ENCODE measurements around the gene CDK14.

CDK14 gene

DNA sequence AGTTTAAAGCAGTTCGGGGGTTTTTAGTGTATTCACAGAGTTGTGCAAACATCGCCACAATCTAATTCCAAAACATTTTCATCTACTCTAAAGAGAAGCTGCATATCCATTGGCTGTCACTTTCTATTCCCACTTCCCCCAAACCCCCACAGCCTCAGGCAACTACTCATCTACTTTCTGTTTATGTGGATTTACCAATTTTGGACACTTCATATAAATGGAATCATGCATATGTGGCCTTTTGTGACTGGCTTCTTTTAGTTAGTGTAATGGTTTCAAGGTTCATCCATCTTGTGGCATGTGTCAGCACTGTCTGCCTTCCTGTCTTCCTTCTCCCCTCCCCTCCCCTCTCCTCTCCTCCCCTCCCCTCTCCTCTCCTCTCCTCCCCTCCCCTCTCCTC is 589.6 kb downstream of the CDK14 start:
- no peak for DNase-seq

DNA sequence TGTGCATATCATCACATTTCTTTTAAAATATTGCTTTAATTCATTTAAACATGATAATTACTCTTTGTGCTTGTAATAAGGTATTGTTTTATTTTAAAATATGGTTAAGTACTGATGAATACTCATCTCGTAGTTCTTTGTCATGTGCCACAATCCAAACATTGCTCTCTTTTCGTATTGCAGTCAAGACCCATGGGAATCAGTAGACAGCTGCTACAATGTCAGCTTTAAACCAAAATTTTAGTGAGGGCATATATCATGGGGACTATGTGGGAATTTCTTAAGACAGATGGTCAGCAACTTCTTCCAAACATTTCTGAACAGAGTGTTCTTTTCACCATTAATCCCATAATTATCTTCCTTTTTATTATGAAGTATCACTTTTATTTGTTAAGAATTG is 590.9 kb downstream of the CDK14 start:
- DNase-seq: no peak

DNA sequence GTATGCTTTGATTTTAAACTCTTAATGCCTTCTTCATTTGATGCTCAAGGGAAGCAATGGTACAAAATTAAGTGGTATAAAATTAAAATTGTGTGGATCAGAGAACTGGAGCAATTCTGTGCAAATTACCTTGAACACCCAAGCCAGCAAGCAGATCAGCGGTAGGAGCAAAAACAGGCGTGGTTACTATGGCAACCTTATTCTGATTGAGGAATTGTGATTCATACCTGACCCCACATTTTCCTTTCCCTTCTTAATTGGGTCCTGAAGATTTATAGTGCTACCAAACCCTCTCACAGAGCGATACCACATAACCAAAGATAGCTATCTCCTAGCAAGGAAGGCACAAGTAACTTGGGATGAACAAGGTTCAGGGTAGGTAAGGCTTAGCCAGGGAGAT is 595.6 kb downstream of the CDK14 start:
- DNase-seq: no peak

- no peak for DNase-seq
Observed at GRCh38 chr7:91193141-91193540, 597.0 kb downstream of the CDK14 start.

- no peak for DNase-seq
Observed at GRCh38 chr7:91194841-91195240, 598.7 kb downstream of the CDK14 start.

- no peak for DNase-seq
Observed at GRCh38 chr7:91196058-91196457, 599.9 kb downstream of the CDK14 start.

- no peak for DNase-seq
Observed at GRCh38 chr7:91198371-91198770, 602.2 kb downstream of the CDK14 start.

- no peak for DNase-seq
Observed at GRCh38 chr7:91199601-91200000, 603.5 kb downstream of the CDK14 start.

DNA sequence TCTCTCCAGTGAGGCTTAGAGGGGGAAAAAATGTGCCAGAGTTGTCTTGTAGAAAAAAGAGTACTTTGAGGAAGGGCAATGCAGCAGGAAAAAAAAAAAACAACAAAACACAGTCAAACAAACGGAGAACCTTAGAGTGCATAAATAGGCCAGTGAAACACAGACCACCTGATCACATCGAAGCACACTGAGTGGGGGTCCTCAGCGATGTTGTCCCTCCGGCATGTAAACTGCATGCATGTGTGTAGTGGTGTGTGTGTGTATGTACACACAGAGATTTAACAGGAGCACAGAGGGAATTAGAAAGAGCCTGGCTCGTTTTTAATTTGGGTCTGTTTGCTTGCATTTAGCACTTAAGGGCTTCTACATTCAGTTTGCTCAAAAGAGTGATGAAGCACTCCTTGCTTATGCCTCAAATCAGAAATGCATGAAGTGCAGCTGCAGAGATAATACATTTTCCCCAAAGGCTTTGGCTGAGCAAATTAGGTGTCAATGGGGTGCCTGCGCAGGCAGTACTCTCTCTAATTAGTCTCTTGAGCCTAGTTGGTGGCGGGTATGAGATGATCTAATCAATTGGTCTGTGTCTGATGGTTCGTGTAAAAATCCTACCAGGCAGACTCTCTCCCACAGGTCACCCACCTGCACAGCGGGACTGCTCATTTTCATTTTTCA is 605.5 kb downstream of the CDK14 start:
- DNase-seq: no peak

DNA sequence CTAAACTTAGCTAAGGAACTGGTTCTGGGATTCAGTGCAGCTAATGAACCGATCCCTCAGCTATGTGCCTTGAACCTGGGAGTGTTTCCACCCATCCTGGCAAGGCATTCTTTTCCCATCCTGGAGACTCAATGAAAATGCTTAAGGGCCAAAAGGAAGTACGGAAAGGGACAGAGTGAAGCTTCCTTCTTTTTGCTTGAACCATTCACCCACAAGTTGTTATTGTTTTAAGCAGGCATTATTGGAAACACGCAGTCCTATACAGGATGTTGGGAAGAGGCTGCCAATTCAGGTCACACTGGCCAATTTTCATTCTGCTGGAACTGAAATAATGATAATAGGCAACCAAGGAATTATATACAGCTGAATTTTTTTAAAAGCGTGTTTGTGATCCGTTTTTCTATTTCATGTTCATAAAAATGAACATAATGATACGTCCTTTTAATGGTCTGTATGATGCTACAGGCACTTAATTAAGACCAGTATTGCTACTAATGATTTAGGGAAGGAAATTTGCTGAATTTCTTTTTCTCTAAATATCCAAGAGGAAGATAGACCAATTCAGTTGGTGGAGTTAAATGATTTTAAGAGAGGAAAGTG is 610.3 kb downstream of the CDK14 start:
- no peak for DNase-seq

GRCh38 chr7:91212582-91212981 is 616.5 kb downstream of the CDK14 start:
- DNase-seq: no peak

- no peak for DNase-seq
Observed at GRCh38 chr7:91226411-91226810, 630.3 kb downstream of the CDK14 start.

- no peak for DNase-seq
Observed at GRCh38 chr7:91228327-91228726, 632.2 kb downstream of the CDK14 start.

DNA sequence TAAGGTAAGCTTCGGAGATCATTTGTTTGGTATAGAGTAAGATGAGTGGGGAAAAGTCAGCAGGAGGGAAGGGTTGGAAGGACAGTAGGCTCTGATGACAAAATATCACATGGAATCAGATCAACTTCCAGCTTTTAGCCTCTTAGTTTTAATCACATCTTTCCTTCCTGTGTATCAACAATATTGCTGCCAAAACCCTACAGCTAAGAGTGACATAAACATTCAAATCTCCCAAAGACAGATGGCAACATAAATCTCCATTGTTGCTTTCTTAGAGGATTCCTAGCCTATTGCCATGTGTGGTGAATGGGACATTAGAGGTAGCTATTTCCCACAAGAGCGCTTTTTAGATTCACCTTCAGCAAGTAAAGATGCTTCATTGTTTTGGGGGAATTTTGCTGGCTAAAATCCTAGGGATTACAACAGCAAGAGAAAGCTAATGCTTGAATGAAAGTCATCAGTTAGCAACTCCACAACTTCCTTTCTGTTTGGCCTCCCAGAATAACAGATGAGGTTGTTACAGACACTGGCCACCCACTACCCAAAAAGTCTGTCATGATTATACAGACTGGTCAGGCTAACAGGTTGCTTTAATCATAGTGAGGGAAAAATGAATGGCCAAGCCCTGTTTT is 632.9 kb downstream of the CDK14 start:
- no peak for DNase-seq

- no peak for DNase-seq
Observed at GRCh38 chr7:91230100-91230499, 634.0 kb downstream of the CDK14 start.

DNA sequence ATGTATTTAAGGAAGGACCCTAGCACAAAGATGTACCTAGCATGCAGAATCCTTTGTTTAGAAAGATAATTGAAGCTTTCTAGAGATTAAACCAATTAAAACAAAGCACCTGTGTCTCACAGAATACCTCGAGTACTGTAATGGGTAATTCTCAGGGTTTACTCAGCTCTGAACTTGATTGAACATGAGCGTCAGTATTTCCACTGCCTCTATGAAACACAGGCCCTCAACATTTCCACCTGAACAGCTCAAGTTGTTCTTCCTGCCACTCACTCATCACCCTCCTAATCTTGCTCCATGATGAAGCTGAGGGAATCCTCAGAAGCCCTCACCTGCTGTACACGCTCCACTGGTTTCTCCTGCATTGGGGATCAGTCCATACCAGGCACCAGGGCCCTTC is 634.4 kb downstream of the CDK14 start:
- DNase-seq: no peak

GRCh38 chr7:91233212-91233611 is 637.1 kb downstream of the CDK14 start:
- DNase-seq: no peak

DNA sequence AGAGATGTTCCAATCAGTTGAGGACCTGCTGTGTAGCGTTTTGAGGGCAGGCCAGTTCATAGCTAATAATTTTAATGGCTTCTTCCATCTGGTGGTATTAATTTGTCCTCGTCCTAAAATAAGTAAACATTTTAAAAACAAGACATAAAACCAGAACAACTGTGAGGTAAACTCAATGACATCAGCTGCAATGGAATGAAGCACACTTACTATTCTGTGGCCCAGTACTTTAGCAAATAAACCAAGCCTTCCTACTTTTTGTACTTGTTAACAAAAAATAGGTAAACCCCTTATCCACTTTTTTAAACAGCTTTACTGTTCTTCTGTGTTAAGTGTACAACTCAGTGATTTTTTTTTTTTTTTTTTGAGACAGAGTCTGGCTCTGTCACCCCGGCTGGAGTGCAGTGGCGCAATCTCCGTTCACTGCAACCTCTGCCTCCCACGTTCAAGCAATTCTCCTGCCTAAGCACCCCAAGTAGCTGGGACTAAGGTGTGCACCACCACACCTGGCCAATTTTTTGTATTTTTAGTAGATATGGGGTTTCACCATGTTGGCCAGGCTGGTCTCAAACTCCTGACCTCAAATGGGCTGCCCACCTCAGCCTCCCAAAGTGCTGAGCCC is 639.2 kb downstream of the CDK14 start:
- DNase-seq: no peak

DNA sequence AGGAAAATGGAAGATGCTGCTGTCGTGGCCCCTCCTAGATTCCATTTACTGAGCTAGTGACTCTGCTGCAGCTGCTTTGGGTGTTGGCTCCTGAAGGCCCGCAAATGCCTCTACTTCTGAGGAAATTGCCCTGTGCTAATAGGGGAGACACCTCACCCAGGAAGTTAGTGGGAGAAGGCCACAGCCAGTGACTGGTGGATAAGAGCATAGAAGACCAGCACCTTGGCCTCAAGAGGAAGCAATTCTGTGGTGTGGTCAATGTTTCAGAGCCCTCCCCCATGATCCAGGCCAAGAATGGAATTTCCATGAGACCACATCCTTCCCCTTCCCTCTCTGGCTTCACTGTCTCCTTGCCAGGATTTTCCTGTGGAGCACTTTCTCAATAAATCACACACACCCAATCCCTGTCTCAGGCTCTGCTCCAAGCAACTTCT is 643.1 kb downstream of the CDK14 start:
- no peak for DNase-seq

DNA sequence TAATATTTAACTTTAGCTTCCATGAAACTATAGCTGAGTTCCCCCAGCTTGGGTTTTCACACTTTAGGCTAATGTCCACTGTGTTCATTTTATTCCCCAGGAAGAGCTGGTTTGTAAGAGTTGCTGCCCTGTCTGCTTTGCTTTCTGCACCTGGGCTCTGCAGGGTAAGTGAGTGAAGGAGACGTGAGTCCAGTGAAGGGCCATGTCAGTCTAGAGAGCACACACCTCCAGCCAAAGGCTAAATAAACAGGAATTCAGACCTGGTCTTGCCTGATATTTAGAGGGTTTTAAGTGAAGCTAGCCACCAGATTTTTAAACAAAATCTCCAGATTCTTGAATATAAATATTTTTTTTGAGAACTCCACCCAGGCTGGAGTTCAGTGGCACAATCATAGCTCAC is 643.7 kb downstream of the CDK14 start:
- DNase-seq: no peak

DNA sequence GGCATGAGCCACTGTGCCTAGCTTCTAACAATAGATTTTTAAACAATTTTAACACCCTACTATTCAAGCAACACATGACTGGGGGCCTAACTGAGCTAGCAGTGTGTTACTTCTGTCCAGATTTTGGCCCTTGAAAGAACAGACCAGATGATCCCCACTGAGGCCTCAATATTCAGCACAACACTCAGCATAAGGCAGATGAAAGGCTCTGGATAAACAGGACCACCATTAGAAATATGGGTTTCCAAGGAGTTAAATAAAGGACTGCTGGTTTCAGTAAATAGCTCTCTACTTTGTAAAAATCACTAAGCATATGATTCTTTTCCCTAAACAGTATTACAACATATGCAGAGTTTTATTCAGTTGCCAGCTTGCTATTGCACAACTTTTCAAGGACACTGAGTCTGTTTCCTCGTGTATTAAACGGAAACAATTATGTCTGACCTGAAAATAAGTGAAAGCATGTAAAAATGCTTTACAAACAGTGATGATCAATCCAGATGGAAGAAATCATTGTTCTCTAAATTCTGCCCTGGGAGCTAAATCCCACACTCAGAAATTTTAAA is 644.3 kb downstream of the CDK14 start:
- no peak for DNase-seq

DNA sequence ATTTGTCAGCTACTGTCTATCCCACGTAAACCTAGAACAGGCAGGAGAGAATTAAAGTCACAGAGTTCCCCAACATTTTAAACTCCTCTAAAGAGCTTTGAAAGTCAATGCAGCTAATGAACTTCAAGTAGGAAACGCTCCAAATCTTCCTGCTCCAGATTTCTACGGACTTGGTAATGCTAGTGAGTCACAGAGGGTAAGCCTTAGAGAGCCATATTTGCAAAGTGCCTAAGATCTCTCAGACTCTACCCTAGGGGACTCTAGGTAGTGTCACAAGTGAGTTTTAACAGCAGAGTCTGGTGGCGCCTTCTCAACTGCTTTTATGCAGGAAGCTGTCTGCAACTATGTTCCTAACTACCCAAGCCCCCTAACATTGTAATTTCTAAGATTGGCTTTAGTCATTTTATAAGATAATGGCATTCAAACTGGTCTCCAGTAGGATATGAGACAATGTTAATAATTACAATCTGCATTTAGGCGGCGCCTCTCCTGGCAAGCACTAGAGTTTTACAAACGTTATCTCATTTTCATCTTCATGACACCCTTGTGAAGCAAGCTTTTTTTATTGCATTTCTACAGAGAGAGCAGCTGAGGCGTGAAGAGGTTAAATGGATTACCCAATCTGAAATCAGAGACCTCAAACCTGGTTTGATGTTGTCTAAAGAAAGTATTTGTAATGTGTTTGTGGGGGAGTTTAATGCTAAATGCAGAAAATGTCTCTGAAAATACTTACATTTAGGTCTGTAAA is 646.1 kb downstream of the CDK14 start:
- DNase-seq: no peak

All from activated CD4-positive, alpha-beta T cell treated with anti-CD3 and anti-CD28 coated beads, Interleukin-2, amount 50 U/mL, for 16 hours (primary cell).